ENCODE measurements around the gene SCN10A. TPM values are rescaled to one million over a fixed set of nuclear protein-coding genes. Genes with fewer than 3 reads are reported as not detected.

SCN10A gene
- total and polyA plus RNA-seq, 9 of the 15 experiments (the other 6 are each of a cell fraction or from before 2014, with no cell fraction given), result not detected

- no peak for TF ChIP-seq NR1H2 (CRISPR knock-in tag; IDR thresholded peaks at IDR 0.05)
- TF ChIP-seq GTF2F1 (IDR thresholded peaks at IDR 0.05; ENCODE audit: low read depth, low read length), result no peak
- TF ChIP-seq ZNF407 (IDR thresholded peaks at IDR 0.05; ENCODE audit: low read depth), result no peak
- TF ChIP-seq RUNX1 (IDR thresholded peaks at IDR 0.05; ENCODE audit: low read depth), result no peak
- 0 out of 2 replicates have a peak, but pooled peaks have one; percentile 20 for TF ChIP-seq SMARCA4 (IDR thresholded peaks at IDR 0.05)
- TF ChIP-seq ZNF134 (CRISPR knock-in tag; conservative IDR thresholded peaks at IDR 0.05), result no peak
- TF ChIP-seq PHTF2 (CRISPR knock-in tag; IDR thresholded peaks at IDR 0.05), result no peak
- no peak for TF ChIP-seq SREBF1 (IDR thresholded peaks at IDR 0.05; ENCODE audit: borderline replicate concordance, low read depth, low read length)
These were observed 77.2 kb downstream of the SCN10A start (continued) for GRCh38 chr3:38738630-38739395.
